HG03565 (cell line): ENCODE results near the gene TMCC2.
A peak's percentile ranks its signal among the peaks of the same experiment; 100 is the strongest.
"Not testable (repeated sequence)": the region's sequence is repeated elsewhere in the genome, so short reads cannot be mapped to it uniquely, and the experiment has no call there.

Experiments
- ATAC-seq: cut with Tn5 transposase; IDR thresholded peaks from one replicate; pipeline ENCODE4 v1.9.1; 2021; ENCODE audit warnings: mild to moderate bottlenecking, moderate library complexity; ENCODE audit not compliant: unreplicated experiment

Gene TMCC2

DNA sequence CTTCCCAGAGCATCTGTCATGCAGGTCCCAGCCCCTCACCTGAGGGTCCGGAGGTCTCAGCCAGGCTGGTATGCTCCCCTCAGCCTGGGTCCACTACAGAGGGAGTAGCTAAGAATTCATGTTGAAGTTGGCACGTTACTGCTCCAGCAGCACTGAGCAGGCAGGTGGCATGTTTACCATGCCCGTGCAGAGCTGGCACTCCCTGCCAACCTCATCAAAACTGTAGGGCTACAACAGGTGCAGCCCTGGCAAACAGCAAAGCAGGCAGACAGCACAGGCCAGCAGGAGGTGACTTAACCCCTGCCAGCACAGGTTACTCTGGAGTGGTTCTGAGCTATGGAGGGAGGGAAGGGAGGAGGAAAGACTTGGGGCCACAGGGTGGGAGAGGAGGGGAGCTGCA lies 47.4 kb downstream of the TMCC2 start:
- no peak for ATAC-seq

DNA sequence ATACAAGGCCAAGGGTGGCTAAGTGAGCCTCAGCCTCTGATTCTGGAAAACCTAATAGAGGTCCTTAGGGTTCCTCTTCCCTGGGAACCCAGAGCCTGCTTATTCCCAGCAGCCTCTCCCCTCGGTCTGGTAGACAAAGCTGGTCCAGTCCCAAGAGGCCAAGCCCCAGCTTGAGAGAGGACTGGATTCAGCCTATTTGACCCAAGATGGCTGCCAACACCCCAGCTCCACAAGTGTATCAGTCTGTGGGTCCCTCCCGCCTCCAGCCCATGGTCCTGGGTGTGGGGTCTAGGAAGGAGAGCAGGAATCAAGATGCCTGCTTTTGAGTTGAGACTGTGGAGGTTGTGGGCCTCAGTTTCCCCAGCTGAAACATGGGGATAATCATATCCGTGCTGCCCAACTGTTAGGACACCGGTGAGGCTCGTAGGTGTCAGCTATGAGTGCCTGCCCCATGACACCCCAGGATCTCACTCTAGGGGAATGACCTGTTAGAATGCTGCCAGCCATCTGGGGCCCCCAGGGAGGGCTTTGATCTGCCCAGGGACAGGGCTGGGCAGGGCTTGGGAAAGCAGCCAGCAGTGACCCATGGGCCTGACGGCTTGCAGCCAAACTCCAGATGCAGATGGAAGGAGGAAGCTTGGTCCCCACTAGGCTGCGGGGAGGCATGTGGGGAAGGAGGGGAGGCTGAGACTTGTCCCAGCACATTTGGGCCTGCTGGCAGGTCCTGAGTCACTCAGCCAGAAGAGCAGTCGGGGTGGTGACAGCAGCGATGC lies 48.4 kb downstream of the TMCC2 start:
- no peak for ATAC-seq

GRCh38 chr1:205276689-205277065 lies 48.9 kb downstream of the TMCC2 start:
- ATAC-seq: no peak

DNA sequence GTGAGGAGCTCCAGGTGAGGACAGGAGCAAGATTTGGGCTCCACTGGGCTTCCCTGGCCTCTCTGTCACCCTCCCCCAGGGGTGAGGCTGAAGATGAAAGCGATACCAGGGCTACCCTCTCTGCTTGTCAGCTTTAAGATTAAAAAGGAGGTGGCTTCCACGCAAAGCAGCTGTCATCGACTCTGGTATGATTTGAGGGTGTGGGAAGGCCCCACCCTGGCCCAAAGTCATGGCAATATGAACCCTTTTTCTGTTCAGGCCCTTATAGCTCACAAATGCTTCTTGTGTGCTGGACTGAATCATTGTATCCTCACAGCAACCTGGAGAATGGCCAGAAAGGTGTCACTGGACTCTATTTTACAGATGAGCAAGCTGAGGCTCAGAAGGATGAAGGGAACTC lies 52.2 kb downstream of the TMCC2 start:
- ATAC-seq: no peak

GRCh38 chr1:205280666-205281395 lies 53.1 kb downstream of the TMCC2 start:
- ATAC-seq: not testable (repeated sequence)

DNA sequence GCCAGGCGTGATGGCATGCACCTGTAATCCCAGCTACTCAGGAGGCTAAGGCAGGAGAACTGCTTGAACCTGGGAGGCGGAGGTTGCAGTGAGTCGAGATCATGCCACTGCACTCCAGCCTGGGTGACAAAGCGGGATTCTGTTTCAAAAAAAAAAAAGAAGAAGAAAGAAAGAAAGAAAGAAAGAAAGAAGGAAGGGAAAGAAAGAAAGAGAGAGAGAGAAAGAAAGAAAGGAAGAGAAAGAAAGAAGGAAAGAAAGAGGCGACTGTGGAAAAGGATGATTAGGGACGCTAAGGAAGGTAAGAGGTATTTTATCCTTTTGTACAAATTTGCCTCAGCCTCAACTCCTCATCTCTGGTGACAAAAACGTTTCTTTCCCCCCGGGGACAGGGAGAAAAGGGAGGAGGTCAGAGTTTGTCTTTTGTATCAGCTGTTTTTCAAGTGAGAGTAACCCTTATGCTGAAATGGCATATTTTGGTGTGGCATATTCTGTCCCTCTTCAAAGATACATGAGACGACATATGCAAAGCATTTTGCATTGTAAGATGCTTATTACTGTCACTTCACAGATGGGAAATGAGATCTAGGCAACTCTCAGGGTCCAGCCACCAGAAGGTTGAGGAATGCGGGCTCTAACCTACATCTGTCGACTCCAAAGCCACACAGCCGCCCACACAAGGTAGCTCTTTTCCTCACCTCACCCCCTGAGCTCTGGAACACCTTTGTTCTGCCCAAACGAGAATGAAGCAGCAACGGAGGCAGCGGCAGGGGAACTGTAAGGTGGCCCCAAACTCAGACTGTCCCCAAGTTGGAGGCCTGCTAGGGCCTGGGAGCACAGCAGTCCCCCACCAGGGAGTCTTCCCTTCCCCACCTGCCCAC lies 55.8 kb downstream of the TMCC2 start:
- ATAC-seq: no peak

DNA sequence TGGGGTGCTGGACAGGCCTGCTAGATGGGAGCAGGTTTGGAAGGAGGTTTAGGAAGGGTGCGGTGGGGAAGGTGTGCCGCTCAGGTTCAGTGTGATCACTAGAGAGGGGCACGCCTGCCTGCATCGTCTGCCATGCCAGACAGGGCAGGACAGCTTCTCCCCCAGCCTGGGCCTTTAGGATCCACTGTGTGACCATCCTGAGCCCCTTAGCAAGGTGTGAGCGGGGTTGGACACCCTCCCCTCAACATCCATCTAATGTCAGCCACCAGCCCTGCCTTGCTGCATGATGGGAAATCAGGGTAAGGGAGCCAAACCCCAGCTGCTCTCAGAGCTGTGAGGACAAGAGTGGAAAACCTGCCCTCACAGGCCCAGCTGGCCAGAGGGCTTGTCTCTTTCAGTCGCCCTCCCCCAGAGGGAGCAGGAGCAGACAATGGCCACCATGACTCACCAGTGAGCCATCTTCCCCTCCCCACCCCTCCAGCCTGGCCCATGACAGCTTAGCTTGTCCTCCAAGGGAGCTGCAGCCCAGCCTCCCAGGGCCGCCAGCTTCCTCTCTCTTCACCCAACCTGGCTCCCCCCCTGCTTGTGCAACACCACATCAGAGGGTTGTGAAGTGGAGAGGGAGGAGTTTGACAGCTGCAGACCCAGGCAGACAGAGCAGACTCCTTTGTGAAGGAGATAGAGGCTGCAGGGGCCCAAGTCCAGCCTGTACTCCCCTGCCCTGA lies 56.8 kb downstream of the TMCC2 start:
- no peak for ATAC-seq

GRCh38 chr1:205285381-205286101 lies 57.8 kb downstream of the TMCC2 start:
- ATAC-seq: no peak

DNA sequence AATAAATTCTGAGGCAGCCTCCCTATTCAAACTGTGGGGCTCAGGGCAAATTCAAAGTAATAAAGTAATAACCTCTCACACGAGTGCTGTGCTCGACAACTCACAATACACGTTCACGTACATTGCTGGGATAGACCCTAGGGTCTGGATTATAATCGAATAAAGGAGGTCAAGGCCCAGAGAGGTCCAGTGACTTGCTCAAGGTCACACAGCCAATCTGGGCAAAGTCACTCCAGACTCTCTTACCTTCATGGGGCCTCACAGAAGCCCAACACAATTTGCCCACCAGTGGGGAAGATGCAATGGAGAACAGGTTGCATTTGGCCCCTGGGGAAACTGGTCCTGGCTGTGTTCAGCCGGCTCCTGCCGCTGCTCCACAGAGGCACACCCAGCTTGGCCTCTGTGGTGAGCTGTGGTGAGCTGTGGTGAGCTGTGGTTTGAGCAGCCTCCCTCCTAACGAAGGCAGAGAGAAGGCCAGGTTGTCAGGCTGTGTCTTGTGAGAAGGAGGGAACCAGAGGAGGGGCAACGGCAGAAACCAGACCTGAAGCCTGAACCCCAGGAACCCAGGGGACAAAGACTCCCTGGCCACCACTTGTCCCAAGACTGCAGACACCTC lies 58.7 kb downstream of the TMCC2 start:
- ATAC-seq: peak; percentile 22

DNA sequence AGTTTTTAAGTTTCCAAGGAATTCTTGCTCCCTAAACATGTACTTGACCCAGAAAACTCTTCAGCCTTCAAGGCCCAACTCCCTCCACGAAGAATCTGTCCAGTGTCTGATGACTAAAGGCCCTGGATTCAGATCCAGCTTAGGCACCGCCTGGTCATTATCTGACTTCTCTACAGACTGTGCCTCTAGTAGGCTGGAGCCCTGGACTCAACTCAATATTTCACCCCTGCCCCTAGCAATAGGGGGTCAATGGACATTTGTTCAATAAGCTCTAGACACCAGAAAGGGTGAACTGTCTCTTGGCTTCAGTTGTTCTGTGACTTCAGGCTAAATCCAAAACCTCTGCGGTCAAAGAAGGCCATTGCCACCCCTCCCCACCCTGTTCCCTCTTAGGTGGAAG lies 59.3 kb downstream of the TMCC2 start:
- no peak for ATAC-seq

- ATAC-seq: peak; percentile 55
These were observed 60.2 kb downstream of the TMCC2 start for GRCh38 chr1:205287767-205288559.

GRCh38 chr1:205291596-205291995 lies 63.9 kb downstream of the TMCC2 start:
- no peak for ATAC-seq

DNA sequence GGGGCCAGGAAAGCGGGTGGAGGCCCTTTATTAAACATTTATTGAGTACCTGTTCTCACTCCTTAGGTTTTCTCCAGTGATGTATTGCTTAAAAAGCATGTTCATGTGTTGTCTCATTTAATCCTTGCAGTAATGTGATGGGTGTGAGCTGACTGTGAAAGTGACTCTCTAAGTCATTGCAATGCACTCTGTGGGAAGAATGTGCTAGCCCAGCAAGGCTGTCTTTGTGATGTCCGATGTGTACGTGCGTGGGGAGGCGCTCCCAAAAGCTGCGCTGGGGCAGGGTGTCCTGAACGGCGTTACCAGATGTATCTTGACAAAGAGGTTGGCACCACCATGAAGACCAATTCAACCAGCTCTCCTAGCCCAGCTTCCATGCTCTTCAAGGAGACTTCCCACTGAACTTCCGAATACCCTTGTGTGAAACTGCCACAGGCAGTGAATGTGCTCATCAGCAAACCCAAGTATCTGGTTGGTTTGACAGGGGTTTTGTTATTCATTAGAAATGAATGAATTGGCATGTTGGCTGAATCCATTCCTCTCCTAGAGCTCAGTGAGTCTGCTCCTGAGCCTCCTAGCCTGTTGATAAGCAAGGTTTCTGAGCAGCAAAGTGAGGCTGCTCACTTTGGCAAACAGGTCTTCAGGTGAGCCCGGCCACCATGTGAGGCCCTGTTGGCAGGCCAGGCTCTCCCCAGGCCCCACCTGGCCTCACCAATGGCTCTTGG lies 65.8 kb downstream of the TMCC2 start:
- no peak for ATAC-seq

DNA sequence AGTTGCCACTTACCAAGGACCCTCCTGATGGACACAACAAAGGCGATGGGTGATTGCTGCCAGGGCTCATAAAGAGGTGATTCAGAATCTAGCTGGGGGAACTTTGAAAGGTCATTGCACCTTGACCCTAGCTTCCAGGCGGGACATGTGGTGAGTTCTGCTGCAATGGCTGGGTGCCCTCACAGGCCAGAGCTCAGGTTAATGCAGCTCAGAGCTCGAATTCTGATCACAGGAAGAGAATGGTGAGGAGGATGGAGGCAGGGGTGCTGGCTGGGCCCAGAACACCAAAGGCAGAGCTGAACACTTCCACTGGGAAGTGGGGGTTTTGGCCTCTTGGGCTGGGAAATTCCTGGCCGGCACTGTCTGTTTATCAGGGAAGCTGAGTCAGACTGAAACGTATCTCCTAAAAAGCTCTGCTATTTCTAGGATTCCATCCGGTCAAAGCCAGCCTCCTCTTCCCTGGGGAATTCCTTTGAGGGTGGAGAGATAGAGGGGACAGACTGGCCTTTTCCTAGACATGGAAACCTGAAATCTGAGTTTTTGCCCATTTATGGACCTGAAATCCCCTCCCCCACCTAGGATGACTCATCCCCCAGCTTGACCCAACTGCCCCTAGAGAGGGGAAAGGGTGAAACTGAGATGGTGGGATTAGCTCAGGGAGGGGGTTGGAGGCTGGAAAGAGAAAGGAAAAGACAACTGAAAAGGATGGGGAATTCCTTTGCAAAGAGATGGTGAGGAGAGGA lies 66.6 kb downstream of the TMCC2 start:
- ATAC-seq: no peak

DNA sequence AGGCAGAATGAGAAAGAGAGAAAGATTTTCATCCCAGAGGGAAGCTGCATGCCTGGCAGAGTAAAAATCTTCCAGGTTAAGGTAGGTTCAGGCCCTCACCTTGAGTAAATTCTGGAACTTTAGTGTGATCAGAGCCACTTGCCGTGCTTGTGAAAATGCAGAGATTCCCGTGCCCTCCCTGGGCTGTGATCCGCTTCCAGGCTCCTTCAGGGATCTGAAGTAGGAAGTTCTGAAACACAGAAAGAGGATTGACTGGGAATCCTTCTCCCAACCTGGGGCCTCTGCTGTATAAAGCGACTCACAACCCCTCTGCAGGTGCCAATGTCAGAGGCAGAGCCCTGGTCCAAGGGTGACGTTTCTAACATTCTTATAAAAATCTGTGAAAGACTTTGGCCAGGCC lies 67.2 kb downstream of the TMCC2 start:
- ATAC-seq: no peak

DNA sequence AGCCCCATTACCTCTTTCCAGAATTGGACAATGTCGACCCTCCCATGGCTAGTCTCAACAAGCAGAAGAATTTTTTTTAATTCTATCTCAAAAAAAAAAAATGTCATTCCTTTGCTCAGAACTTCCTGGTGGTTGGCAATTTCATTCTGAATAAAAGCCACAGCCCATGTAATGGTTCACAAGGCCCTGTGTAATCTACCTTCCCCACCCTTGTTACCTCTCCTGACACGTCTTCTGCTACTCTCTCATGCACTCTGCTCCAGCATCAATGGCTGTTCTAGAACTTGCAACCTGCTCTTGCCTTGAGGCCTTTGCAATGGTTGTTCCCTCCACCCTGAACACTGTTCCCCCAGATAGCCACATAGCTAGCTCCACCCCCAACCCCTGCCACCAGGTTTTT lies 68.4 kb downstream of the TMCC2 start:
- ATAC-seq: no peak

- ATAC-seq: not testable (repeated sequence)
These were observed 69.9 kb downstream of the TMCC2 start for GRCh38 chr1:205297546-205298177.
